Adipose tissue (tissue), 3 donors: ENCODE data around the gene AXDND1. TPM values are rescaled to one million over a fixed set of nuclear protein-coding genes. Genes with fewer than 3 reads are reported as not detected.
"Not testable (repeated sequence)": the region's sequence is repeated elsewhere in the genome, so short reads cannot be mapped to it uniquely, and the experiment has no call there.

Experiments
- H3K27ac ChIP-seq: one replicate; pipeline ENCODE4 v1.5.1; 2013; ENCODE audit warnings: low read depth, low read length
- WGBS, 3 donors: extraction: QIAGEN DNeasy Blood & Tissue Kit; methylation state at CpG; one replicate each; pipeline ENCODE4 v1.1.7; 2013; 5-methylcytosine and 5-hydroxymethylcytosine counted together
- polyA plus RNA-seq, 3 donors: library from polyadenylated mRNA; stranded (reverse); fragments of 200-250 nt; gene quantifications; one replicate each; pipeline ENCODE4 v1.2.3, GENCODE V29; 2013
- donor health status: healthy with polysubstance abuse.
- donor health status: Bipolar disorder and iron deficiency.
- donor health status: healthy.

AXDND1 gene
- polyA plus RNA-seq, 3 donors: 0.15 to 0.28 TPM; not detected in 1

DNA sequence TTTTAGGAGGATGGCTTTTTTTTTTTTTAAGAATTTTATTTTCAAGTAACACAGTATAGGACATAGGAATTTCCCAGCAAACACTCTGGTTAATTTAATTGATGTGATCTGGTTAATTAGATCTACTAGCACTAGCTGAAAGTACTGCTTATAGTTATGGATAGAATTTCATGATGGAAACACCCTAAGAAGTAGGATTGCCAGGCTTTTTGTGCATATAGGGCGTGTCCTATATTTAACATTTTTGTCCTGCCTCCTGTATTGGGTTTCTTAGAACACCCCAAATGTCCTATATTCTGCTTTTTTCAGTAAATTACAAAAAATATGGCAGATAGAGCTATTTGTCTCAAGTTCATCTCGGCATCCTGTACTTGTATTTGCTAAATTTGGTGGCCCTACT lies 13.5 kb upstream of the AXDND1 start:
- H3K27ac ChIP-seq: no peak overlapping the region
- WGBS, 3 donors: 96 to 100% (median 100%) methylated on average over 2 of the region's 2 CpGs

DNA sequence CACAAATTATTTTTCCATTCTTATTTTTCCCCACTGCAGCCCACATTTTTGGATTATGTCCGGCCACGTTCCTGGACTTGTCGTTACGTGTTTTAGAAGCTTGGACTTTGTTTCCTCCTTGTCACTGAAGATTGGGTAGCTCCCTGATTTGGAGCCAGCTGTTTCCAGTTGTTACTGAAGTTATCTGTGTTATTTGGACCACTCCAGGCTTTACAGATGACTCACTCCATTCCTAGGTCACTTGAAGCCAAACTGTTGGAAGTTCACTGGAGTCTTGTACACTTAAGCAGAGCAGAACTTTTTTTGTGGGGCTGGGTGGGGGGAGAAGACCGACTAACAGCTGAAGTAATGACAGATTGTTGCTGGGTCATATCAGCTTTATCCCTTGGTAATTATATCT lies 12.2 kb upstream of the AXDND1 start:
- no peak overlapping the region for H3K27ac ChIP-seq
- WGBS, 3 donors: 58 to 73% (median 65%) methylated on average over 5 of the region's 5 CpGs

GRCh38 chr1:179361631-179362030 lies 4.1 kb upstream of the AXDND1 start:
- 81 to 98% (median 83%) methylated on average over 2 of the region's 2 CpGs for WGBS, 3 donors
- H3K27ac ChIP-seq: not testable (repeated sequence)

DNA sequence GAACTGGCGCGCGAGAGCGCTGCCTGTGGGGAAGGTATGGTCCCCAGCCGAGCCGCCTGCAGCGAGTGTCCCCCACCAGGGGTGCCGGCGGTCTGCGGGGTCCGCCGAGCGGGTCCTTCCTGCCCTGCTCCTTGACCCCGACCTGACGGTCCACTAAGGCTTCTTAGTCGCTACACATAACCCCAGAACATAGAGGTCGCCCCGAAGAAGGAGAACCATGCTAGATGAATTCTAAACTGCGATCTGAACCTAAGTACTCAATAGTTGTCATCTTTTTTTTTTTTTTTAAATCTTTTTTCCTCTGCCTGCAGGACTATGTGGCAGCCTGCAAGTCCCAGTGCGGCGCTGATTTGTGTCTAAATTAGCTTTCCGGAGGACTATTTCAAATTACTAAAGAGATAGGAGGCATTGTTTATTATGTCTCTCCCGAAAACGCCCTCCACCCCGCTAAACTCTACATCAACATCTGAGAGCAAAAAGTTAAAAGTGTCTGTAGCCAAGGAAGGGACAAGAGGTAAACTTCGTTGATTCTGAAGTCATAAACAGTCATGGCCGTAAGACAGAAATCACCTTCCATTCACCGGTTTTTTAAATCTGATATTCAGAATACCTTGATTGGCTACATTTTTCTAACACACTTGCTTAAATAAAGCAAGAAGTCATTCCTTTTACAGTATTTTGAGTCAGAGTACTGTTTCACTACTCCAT lies 476 bp downstream of the AXDND1 start:
- H3K27ac ChIP-seq: no peak overlapping the region
- WGBS, 3 donors: 2 to 3% (median 3%) methylated on average over 28 of the region's 28 CpGs

DNA sequence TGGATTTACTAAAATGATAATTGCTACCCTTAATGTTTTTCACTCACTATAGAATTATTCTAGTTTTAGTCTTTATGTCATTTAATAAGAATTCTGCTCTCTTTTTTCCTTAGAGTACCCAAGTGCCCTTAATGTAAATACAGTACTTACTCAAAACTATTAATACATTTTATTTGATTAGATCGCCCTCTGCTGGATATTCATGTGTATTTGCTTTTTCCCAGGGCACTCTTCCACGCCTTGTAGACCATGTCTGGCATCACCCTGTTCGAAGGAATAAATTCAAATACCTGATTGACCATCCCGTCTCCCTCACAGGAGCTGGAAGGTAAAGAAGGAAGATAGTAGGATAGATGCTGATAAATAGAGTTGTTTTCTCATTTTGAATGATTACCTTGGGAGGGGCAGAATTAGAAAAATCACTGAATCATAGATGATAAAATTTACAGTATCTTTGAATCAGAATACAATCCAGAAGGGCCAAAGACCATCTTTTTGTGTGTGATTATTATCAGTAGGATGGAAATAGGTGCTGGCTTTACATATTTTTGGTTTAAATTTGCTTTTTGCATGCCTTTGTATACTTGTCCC lies 4.1 kb downstream of the AXDND1 start:
- WGBS, 3 donors: 2 to 5% (median 3%) methylated on average over 4 of the region's 4 CpGs
- H3K27ac ChIP-seq: no peak overlapping the region

GRCh38 chr1:179372160-179372559 lies 6.4 kb downstream of the AXDND1 start:
- H3K27ac ChIP-seq: no peak overlapping the region
- WGBS, 3 donors: 71 to 81% (median 73%) methylated on average over 4 of the region's 4 CpGs

GRCh38 chr1:179376223-179376622 lies 10.5 kb downstream of the AXDND1 start:
- 89 to 94% (median 91%) methylated on average over 6 of the region's 6 CpGs for WGBS, 3 donors
- H3K27ac ChIP-seq: no peak overlapping the region

DNA sequence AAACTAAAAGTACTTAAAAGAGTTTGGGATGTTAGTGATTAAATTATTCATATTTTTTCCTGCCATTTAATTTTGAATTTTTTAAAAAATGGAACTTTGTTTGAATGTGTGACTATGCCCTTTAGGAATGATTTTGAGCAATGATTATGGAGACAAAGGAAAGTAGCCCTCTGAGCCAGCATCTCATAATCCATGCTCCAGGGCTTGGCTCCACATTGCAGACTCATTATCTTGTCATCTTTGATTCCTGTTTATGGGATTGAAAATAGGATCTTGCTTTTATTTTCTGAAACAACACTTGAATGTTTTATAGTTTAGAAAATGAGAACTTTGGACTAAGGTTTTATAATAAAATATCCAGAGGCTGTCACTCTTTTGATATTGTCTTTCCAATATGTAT lies 14.5 kb downstream of the AXDND1 start:
- no peak overlapping the region for H3K27ac ChIP-seq

GRCh38 chr1:179384027-179384426 lies 18.3 kb downstream of the AXDND1 start:
- WGBS, 3 donors: 52 to 83% (median 72%) methylated on average over 1 of the region's 1 CpG
- H3K27ac ChIP-seq: no peak overlapping the region

DNA sequence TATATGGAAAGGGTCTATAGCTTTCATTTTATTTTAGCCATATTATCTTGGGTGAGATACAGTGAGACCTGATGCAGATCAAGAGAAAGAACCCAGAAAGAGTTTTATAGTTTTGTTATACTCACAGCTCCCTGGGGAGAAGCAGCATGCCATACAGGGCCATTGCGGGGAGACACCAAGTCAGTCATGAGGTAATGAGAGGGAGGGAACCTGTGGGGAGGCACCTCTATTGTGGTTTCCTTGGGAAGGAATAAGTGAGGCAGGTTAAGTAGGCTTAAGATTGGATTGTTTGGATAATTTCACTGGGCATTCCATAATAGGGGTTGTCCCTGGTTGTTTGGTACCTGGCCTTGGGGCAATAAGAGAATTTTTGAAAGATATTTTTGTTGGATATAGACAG lies 19.7 kb downstream of the AXDND1 start:
- no peak overlapping the region for H3K27ac ChIP-seq
- WGBS, 3 donors: 88 to 94% (median 89%) methylated on average over 1 of the region's 1 CpG

DNA sequence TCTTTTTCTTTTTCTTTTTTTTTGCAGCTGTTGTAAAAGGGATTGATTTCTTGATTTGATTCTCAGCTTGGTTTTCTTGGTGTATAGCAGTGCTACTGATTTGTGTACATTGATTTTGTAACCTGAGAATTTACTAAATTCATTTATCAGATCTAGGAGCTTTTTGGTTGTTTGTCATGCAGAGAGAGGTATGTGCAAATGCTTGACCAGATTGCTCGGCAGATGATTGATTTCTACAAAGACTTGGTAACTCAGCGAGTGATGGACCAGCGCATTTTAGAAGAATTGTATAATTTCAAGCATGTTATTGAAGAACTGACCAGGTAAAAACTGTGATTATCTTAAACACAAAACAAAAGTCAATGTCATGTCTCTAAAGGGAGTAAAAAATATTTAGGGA lies 27.9 kb downstream of the AXDND1 start:
- 83 to 96% (median 96%) methylated on average over 3 of the region's 3 CpGs for WGBS, 3 donors
- no peak overlapping the region for H3K27ac ChIP-seq

- not testable (repeated sequence) for H3K27ac ChIP-seq
- 80 to 92% (median 92%) methylated on average over 2 of the region's 2 CpGs for WGBS, 3 donors
These were observed 33.6 kb downstream of the AXDND1 start for GRCh38 chr1:179399399-179399798.

- WGBS, 3 donors: 82 to 100% (median 89%) methylated on average over 1 of the region's 3 CpGs
- H3K27ac ChIP-seq: not testable (repeated sequence)
These were observed 52.0 kb downstream of the AXDND1 start for GRCh38 chr1:179417760-179418159.

GRCh38 chr1:179418706-179419105 lies 52.9 kb downstream of the AXDND1 start:
- not testable (repeated sequence) for H3K27ac ChIP-seq
- 86 to 95% (median 88%) methylated on average over 12 to 29 of the region's 32 CpGs for WGBS, 3 donors

DNA sequence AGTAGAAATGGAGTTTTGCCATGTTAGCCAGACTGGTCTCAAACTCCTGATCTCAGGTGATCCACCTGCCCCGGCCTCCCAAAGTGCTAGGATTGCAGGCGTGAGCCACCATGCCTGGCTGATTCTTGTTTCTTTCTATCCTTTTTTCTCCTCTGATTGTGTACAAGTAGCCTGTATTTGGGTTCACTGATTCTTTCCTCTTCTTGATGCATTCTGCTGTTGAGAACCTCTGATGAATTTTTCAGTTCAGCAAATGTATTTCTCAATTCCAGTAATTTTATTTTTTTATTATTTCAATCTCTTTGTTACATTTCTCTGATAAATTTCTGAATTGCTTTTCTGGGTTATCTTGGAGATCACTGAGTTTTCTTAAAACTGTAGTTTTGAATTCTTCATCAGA lies 58.8 kb downstream of the AXDND1 start:
- WGBS, 3 donors: 95 to 99% (median 96%) methylated on average over 2 of the region's 2 CpGs
- H3K27ac ChIP-seq: no peak overlapping the region

DNA sequence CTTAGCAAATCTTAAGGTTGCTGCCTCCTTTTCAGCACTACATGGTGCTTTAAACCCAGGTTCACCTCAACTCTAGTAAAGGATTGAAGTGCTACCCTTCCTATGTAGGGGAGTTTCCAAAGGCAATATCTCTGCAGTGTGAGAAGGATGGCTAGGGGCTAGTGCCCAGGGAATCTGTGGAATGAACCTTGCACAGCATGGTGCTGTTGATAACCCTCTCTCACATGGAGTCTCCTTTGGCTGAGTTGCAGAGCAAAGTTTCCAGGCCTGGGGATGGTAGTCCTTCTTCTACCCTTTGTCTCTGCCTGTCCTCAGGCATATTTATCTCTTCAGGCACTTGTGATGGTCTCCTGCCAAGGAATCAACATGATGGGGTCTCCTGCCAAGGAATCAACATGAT lies 59.4 kb downstream of the AXDND1 start:
- H3K27ac ChIP-seq: no peak overlapping the region

- WGBS, 3 donors: 74 to 84% (median 80%) methylated on average over 7 of the region's 7 CpGs
- no peak overlapping the region for H3K27ac ChIP-seq
These were observed 71.4 kb downstream of the AXDND1 start for GRCh38 chr1:179437171-179437570.

DNA sequence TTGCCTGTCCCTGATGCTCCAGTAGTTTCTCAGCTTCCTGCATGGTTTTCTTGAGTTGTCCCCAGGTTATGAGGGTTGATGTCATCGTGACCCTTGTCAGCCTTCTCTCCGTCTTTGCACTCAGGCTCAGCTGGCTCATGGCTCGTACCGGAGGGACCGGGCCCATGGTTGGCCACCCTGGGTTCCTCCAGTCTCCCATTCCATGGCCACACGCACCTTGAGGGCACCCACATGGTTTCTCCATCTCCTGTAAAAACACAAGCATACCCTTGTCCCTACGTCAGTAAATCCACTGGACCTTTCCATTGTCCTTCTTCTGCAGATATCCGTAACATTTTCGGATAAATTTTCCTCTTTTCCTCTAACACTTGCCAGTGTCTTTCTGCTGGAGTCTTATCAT lies 73.9 kb downstream of the AXDND1 start:
- not testable (repeated sequence) for H3K27ac ChIP-seq
- 85 to 91% (median 87%) methylated on average over 9 of the region's 9 CpGs for WGBS, 3 donors

GRCh38 chr1:179440301-179440700 lies 74.5 kb downstream of the AXDND1 start:
- not testable (repeated sequence) for H3K27ac ChIP-seq
- WGBS, 3 donors: 79 to 80% (median 80%) methylated on average over 2 of the region's 2 CpGs

DNA sequence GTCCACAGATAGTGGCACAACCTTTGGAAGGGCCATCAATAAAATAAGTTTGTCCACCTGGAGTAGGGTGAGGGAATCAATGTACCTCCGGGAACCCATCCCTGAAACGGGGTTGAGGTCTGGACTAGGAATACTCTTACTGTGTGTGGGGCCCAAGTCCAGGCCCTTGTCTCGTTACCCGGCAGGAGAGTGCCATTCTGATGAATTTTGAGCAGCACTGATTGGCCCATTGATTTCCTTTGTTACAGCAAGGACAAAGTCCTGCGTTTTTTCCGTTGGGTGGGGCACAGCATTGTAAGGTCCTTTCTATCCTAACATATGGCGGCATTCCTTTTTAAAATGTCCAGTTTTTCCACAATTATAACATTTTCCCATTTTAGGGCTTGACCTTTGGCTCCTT lies 75.2 kb downstream of the AXDND1 start:
- H3K27ac ChIP-seq: no peak overlapping the region
- 67 to 80% (median 75%) methylated on average over 7 of the region's 7 CpGs for WGBS, 3 donors
